GM12892 (cell line): ENCODE measurements around the gene CADM4.

Source experiments
- POLR2A ChIP-seq: IDR thresholded peaks from 2 replicates; pipeline ENCODE4 v1.6.1; 2011; ENCODE audit warnings: low read depth, low read length, control low read depth
- POLR2AphosphoS5 ChIP-seq: IDR thresholded peaks from 2 replicates; pipeline ENCODE4 v1.6.1; 2011; ENCODE audit warnings: low read depth, low read length, control low read depth

- TF ChIP-seq POLR2A (no peak), POLR2AphosphoS5 (no peak)
These were observed 39.0 kb upstream of the CADM4 start for GRCh38 chr19:43678512-43679261.
